ENCODE data around the gene PLCB1. TPM values are rescaled to one million over a fixed set of nuclear protein-coding genes. Genes with fewer than 3 reads are reported as not detected.

The PLCB1 gene
- total RNA-seq, 1 donor from 2014 or later, result 6.3 TPM

DNA sequence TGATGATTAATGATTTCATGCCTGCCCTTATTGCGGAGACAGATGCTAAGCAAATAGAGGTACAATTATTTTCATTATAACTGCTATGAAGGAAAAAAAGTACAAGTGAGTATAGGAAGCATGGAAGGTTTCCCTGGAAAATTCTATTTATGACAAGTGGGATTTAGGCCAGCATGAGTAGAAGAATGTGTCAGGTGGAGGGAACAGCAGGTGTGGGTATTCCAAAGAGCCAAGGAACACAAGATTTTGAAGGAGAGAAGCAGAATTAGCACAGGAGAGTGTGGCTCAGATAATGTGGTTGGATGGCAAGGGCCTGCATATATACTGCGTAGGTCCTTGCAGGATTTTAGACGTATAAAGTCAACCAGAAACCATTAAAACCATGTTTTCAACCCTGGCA is 11.4 kb downstream of the PLCB1 start:
- DNase-seq, result no peak
- no peaks in the 10 kb centered on the region for H3K27me3 ChIP-seq (ENCODE audit: low read depth)
- no peak for ATAC-seq
- H3K36me3 ChIP-seq, result no peaks in the 10 kb centered on the region
- H3K4me1 ChIP-seq, result no peaks in the 10 kb centered on the region
- no peak overlapping the region for H3K27ac ChIP-seq
- no peaks in the 10 kb centered on the region for H3K9me3 ChIP-seq
- intact Hi-C loops (cut with DNase I), result no loop called here
- TF ChIP-seq, protein P1, sequence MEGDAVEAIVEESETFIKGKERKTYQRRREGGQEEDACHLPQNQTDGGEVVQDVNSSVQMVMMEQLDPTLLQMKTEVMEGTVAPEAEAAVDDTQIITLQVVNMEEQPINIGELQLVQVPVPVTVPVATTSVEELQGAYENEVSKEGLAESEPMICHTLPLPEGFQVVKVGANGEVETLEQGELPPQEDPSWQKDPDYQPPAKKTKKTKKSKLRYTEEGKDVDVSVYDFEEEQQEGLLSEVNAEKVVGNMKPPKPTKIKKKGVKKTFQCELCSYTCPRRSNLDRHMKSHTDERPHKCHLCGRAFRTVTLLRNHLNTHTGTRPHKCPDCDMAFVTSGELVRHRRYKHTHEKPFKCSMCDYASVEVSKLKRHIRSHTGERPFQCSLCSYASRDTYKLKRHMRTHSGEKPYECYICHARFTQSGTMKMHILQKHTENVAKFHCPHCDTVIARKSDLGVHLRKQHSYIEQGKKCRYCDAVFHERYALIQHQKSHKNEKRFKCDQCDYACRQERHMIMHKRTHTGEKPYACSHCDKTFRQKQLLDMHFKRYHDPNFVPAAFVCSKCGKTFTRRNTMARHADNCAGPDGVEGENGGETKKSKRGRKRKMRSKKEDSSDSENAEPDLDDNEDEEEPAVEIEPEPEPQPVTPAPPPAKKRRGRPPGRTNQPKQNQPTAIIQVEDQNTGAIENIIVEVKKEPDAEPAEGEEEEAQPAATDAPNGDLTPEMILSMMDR (IDR thresholded peaks at IDR 0.05), result no peak
- no peak overlapping the region for H3K4me3 ChIP-seq

DNA sequence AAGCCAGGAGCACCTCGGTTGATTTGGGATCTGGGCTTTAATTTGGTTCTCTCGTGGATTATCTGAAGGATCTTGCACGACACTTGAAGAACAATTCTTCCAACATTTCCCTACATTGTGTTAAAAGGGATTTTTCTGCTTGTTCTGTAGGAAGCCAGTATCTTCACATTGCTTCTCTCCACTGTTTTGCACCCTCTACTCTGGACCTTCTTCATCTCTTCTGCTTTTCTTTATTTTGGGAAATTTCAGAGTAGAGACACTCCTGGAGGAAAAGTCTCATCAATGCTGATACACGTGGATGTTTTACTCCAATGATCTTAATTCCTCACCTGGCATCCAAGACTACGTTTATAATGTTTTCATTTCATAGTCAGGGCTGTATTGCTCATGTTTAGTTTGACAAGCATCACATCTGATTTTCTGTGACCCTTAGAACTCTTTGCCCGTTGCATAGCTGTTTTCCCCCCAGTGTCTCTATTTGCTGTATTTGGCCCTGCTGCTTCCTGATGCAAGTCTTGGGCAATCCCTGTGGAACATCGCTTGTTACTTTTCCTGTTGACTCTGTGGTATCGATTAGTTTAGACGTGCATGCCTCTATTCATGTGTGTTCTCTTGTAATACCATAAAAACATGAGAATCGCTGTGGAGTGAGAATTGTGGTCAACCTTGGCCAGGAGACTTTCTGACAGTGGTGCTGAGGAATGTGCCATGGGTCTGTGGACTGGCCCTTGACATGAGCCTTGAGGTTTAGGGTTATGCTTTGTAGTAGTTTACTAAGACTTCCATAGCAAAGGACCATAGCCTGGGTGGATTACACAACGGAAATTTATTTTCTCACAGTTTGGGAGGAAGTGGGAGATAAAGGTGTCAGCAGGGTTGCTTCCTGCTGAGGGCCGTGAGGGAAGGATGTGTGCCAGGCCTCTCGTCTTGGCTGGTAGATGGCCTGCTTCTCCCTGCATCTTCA is 12.5 kb downstream of the PLCB1 start:
- ATAC-seq (no peak), DNase-seq (no peak)
- intact Hi-C loops (cut with DNase I), result no loop called here
- no peaks in the 10 kb centered on the region for H3K27me3 ChIP-seq (ENCODE audit: low read depth)
- no peak overlapping the region for H3K27ac ChIP-seq
- H3K9me3 ChIP-seq, result no peaks in the 10 kb centered on the region
- no peak overlapping the region for H3K4me3 ChIP-seq
- TF ChIP-seq, protein P1 (IDR thresholded peaks at IDR 0.05), result no peak
- H3K4me1 ChIP-seq, result no peaks in the 10 kb centered on the region
- H3K36me3 ChIP-seq, result no peaks in the 10 kb centered on the region

DNA sequence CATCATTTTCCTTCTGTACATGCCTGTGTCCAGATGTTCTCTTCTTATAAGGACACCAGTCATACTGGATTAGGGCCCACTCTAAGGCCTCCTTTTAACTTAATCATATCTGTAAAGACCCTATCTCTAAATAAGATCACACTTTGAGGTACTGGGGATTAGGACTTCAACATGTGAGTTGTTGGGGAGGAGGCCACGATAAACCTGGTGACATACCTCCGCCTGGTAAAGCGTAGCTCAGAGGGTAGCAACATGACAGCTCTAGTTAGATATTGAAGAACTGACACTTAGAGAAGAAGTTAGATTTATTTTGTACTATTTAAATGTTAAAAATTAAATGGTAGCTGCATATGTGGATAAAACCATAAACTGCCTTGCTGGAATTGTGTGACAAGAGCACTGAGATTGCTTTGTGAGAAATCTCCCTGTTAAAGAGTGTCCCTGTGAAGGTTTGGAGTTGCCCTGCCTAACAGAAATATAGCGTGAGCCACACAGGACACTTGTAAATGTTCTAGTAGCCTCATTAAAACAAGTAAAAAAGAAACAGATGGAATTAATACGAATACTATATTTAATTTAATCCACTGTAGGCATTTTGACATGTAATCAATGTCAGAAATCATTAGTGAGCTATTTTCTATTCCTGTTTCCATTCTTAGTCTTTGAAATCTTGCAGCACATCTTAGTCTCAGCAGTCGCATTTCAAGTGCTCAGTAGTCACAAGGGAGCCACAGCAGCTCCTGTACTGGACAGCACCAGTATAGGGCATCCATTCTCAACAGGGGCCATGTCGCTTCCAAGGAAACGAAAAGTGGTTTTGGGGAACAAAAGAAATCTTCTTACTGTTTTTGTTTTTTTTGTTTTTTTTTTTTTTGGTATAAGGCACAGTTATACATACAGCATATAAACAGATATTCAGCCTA is 13.4 kb downstream of the PLCB1 start:
- intact Hi-C loops (cut with DNase I), result no loop called here
- no peaks in the 10 kb centered on the region for H3K4me1 ChIP-seq
- H3K4me3 ChIP-seq, result no peak overlapping the region

GRCh38 chr20:8147476-8147875 is 15.4 kb downstream of the PLCB1 start:
- no peaks in the 10 kb centered on the region for H3K9me3 ChIP-seq
- intact Hi-C loops (cut with DNase I), result no loop called here
- peaks cover 15% of the 10 kb centered on the region for H3K4me1 ChIP-seq
- H3K27ac ChIP-seq, result no peak overlapping the region
- H3K36me3 ChIP-seq, result no peaks in the 10 kb centered on the region
- TF ChIP-seq, protein P1 (IDR thresholded peaks at IDR 0.05), result no peak
- no peak overlapping the region for H3K4me3 ChIP-seq
- ATAC-seq (no peak), DNase-seq (no peak)
- H3K27me3 ChIP-seq (ENCODE audit: low read depth), result no peaks in the 10 kb centered on the region

More for the DNA sequence above, 13.4 kb downstream of the PLCB1 start:
- Histone ChIP-seq H3K36me3 (no peaks in the 10 kb centered on the region), H3K27me3 (ENCODE audit: low read depth) (no peaks in the 10 kb centered on the region), H3K27ac (no peak overlapping the region), H3K9me3 (no peaks in the 10 kb centered on the region)
- TF ChIP-seq, protein P1 (IDR thresholded peaks at IDR 0.05), result no peak
- ATAC-seq (no peak), DNase-seq (no peak)

DNA sequence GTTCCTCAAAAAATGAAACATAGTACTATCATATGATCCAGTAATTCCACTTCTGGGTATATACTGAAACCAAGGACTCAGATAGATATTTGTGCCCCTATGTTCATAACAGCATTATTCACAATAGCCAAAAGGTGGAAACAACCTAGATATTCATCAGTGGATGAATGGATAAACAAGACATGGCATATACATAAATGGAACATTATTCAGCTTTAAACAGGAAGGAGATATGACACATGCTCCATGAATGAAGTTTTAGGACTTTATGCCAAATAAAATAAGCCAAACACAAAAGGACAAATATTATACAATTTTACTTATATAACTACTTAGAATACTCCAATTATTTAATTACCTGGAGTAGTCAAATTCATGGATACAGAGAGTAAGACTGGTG is 16.4 kb downstream of the PLCB1 start:
- ATAC-seq (no peak), DNase-seq (no peak)
- Histone ChIP-seq H3K27ac (no peak overlapping the region), H3K36me3 (no peaks in the 10 kb centered on the region), H3K4me1 (peaks cover 21% of the 10 kb centered on the region), H3K27me3 (ENCODE audit: low read depth) (no peaks in the 10 kb centered on the region), H3K4me3 (no peak overlapping the region), H3K9me3 (no peaks in the 10 kb centered on the region)
- intact Hi-C loops (cut with DNase I), result no loop called here
- TF ChIP-seq, protein P1 (IDR thresholded peaks at IDR 0.05), result no peak
